IMR-90 (cell line): ENCODE results near the gene BTBD2.

ENCODE experiments used
- MXI1 ChIP-seq: IDR thresholded peaks from 2 replicates; pipeline ENCODE4 v1.6.1; 2012; ENCODE audit warnings: low read depth, mild to moderate bottlenecking, low read length, moderate library complexity, borderline replicate concordance
- POLR2A ChIP-seq: IDR thresholded peaks from 2 replicates; pipeline ENCODE4 v1.6.1; 2012; ENCODE audit warnings: mild to moderate bottlenecking, low read depth, low read length
- RAD21 ChIP-seq: IDR thresholded peaks from 2 replicates; pipeline ENCODE4 v1.6.1; 2012; ENCODE audit warnings: low read length, improper control_type of control experiment
- RFX5 ChIP-seq: IDR thresholded peaks from 2 replicates; pipeline ENCODE4 v1.8.0; 2012; ENCODE audit warnings: low read depth, mild to moderate bottlenecking, low read length, moderate library complexity
- SMC3 ChIP-seq: fragments of 150-350 bp; IDR thresholded peaks from 2 replicates; pipeline ENCODE4 v1.6.1; 2016; ENCODE audit warnings: low read depth, mild to moderate bottlenecking, antibody characterized with exemption, low read length, moderate library complexity
- TF ChIP-seq, protein P1 (sequence below): conservative IDR thresholded peaks from 2 replicates; pipeline ENCODE4 v1.5.1; 2012; ENCODE audit warnings: mild to moderate bottlenecking, low read depth, low read length, improper control_type of control experiment
- TF ChIP-seq, protein P2 (sequence below): fragments of 150-350 bp; IDR thresholded peaks from 2 replicates; pipeline ENCODE4 v1.6.1; 2017; ENCODE audit warnings: mild to moderate bottlenecking, antibody characterized with exemption, low read length, low read depth
- TF ChIP-seq, protein P3 (sequence below): fragments of 150-350 bp; IDR thresholded peaks from 2 replicates; pipeline ENCODE4 v1.6.1; 2016; ENCODE audit warnings: low read depth, mild to moderate bottlenecking, low read length, moderate library complexity, borderline replicate concordance

GRCh38 chr19:2016041-2016807 lies 710 bp upstream of the BTBD2 start:
- TF ChIP-seq POLR2A (no peak), RAD21 (no peak), SMC3 (no peak), MXI1 (no peak), RFX5 (no peak)
- TF ChIP-seq, protein P1, sequence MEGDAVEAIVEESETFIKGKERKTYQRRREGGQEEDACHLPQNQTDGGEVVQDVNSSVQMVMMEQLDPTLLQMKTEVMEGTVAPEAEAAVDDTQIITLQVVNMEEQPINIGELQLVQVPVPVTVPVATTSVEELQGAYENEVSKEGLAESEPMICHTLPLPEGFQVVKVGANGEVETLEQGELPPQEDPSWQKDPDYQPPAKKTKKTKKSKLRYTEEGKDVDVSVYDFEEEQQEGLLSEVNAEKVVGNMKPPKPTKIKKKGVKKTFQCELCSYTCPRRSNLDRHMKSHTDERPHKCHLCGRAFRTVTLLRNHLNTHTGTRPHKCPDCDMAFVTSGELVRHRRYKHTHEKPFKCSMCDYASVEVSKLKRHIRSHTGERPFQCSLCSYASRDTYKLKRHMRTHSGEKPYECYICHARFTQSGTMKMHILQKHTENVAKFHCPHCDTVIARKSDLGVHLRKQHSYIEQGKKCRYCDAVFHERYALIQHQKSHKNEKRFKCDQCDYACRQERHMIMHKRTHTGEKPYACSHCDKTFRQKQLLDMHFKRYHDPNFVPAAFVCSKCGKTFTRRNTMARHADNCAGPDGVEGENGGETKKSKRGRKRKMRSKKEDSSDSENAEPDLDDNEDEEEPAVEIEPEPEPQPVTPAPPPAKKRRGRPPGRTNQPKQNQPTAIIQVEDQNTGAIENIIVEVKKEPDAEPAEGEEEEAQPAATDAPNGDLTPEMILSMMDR = no peak
- TF ChIP-seq, protein P2, sequence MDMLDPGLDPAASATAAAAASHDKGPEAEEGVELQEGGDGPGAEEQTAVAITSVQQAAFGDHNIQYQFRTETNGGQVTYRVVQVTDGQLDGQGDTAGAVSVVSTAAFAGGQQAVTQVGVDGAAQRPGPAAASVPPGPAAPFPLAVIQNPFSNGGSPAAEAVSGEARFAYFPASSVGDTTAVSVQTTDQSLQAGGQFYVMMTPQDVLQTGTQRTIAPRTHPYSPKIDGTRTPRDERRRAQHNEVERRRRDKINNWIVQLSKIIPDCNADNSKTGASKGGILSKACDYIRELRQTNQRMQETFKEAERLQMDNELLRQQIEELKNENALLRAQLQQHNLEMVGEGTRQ = no peak
- TF ChIP-seq, protein P3, sequence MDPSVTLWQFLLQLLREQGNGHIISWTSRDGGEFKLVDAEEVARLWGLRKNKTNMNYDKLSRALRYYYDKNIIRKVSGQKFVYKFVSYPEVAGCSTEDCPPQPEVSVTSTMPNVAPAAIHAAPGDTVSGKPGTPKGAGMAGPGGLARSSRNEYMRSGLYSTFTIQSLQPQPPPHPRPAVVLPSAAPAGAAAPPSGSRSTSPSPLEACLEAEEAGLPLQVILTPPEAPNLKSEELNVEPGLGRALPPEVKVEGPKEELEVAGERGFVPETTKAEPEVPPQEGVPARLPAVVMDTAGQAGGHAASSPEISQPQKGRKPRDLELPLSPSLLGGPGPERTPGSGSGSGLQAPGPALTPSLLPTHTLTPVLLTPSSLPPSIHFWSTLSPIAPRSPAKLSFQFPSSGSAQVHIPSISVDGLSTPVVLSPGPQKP = no peak
